Panc1 (cell line): Measurements from ENCODE around the gene MET.

Experiments used
- POLR2AphosphoS5 ChIP-seq: IDR thresholded peaks from 2 replicates; pipeline ENCODE4 v1.6.1; 2012; ENCODE audit warnings: mild to moderate bottlenecking, low read depth, low read length, moderate library complexity
- TF ChIP-seq, protein P1 (sequence below): fragments of 450-650 bp; IDR thresholded peaks from 2 replicates; pipeline ENCODE4 v1.5.1; 2017; ENCODE audit warnings: mild to moderate bottlenecking

DNA sequence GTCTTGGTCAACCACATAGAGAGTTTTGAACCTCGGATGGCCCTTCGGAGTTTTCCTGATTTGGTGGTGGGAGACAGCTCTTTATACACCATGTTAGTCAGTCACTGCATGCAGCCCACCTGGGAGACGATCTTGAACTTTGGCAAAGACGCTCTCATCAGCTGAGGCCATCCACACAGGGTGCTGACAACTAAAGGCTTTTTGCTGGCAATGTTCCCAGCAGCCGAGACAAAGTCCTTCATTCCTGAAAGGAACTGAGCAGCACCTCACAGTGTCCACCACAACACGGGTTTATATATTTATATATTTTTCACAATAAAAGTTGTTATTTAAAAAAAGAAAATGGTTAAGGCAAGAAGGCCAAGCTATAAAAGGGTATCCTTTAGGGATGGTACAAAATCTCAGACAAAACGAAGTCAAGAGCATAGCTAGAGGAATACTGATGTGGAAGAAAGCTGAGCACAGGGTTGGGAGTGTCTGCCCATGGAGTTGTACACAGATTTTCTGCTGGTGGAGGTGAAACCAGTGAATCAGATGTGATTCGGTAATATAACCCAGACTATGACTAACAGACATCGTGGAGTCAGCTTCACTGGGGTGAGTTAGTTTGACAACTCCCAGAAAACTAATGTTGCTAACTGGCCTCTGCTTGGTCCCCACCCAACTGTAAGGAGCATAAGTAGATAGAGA, 163.0 kb downstream of the MET start:
- TF ChIP-seq, protein P1, sequence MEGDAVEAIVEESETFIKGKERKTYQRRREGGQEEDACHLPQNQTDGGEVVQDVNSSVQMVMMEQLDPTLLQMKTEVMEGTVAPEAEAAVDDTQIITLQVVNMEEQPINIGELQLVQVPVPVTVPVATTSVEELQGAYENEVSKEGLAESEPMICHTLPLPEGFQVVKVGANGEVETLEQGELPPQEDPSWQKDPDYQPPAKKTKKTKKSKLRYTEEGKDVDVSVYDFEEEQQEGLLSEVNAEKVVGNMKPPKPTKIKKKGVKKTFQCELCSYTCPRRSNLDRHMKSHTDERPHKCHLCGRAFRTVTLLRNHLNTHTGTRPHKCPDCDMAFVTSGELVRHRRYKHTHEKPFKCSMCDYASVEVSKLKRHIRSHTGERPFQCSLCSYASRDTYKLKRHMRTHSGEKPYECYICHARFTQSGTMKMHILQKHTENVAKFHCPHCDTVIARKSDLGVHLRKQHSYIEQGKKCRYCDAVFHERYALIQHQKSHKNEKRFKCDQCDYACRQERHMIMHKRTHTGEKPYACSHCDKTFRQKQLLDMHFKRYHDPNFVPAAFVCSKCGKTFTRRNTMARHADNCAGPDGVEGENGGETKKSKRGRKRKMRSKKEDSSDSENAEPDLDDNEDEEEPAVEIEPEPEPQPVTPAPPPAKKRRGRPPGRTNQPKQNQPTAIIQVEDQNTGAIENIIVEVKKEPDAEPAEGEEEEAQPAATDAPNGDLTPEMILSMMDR: no peak
- no peak for TF ChIP-seq POLR2AphosphoS5
